Skeletal muscle cell (primary cell): ENCODE results near the gene SYTL4.

Source experiments
- DNase-seq: peaks from one replicate; pipeline ENCODE4 v3.0.0-alpha.2; 2010; ENCODE audit warnings: low read depth
- H3K4me3 ChIP-seq: 2 replicates; pipeline ENCODE4 v1.5.1; 2011; ENCODE audit warnings: low read depth, mild to moderate bottlenecking, control low read depth, low read length, moderate library complexity

The SYTL4 gene

GRCh38 chrX:100652266-100652665 lies 79.7 kb downstream of the SYTL4 start:
- no peak overlapping the region for H3K4me3 ChIP-seq
- DNase-seq: no peak

- DNase-seq: no peak
- H3K4me3 ChIP-seq: no peak overlapping the region
Measured at GRCh38 chrX:100650841-100651240, 81.1 kb downstream of the SYTL4 start.

- peak overlapping the region; percentile 2 for H3K4me3 ChIP-seq
- peak; percentile 90 for DNase-seq
Measured at GRCh38 chrX:100649550-100650356, 82.2 kb downstream of the SYTL4 start.

- H3K4me3 ChIP-seq: peak overlapping the region; percentile 7
Measured at GRCh38 chrX:100648458-100649417, 83.2 kb downstream of the SYTL4 start.

GRCh38 chrX:100647739-100648138 lies 84.2 kb downstream of the SYTL4 start:
- no peak for DNase-seq

More at GRCh38 chrX:100648458-100649417, 83.2 kb downstream of the SYTL4 start:
- DNase-seq: peak; percentile 65

GRCh38 chrX:100647095-100647494 lies 84.8 kb downstream of the SYTL4 start:
- no peak for DNase-seq
- no peak overlapping the region for H3K4me3 ChIP-seq

More at GRCh38 chrX:100647739-100648138, 84.2 kb downstream of the SYTL4 start:
- H3K4me3 ChIP-seq: no peak overlapping the region

- no peak for DNase-seq
- peak overlapping the region; percentile 64 for H3K4me3 ChIP-seq
Measured at GRCh38 chrX:100645106-100645505, 86.8 kb downstream of the SYTL4 start.

GRCh38 chrX:100643956-100644860 lies 87.7 kb downstream of the SYTL4 start, which contains the start of gene SRPX2:
TSS of gene SRPX2 (plus strand) at chrX:100644199. CDS start at chrX:100646323, 2,124 bp downstream.
- peak within 1 kb of the TSS; percentile 64 for H3K4me3 ChIP-seq
- peak; percentile 73 for DNase-seq

GRCh38 chrX:100643212-100643611 lies 88.7 kb downstream of the SYTL4 start:
- no peak for DNase-seq

GRCh38 chrX:100642290-100642689 lies 89.6 kb downstream of the SYTL4 start:
- DNase-seq: no peak
- no peak overlapping the region for H3K4me3 ChIP-seq

More at GRCh38 chrX:100643212-100643611, 88.7 kb downstream of the SYTL4 start:
- H3K4me3 ChIP-seq: no peak overlapping the region

GRCh38 chrX:100636321-100636991 lies 95.5 kb downstream of the SYTL4 start, which contains the start of gene TSPAN6:
TSS of gene TSPAN6 (minus strand) at chrX:100636806. CDS start at chrX:100636694, 112 bp downstream.
- DNase-seq: peak; percentile 52

GRCh38 chrX:100635989-100636320 lies 96.0 kb downstream of the SYTL4 start:
- DNase-seq: no peak
- H3K4me3 ChIP-seq: peak overlapping the region; percentile 66

More at GRCh38 chrX:100636321-100636991, 95.5 kb downstream of the SYTL4 start, which contains the start of gene TSPAN6:
- H3K4me3 ChIP-seq: peak within 1 kb of the TSS; percentile 66

GRCh38 chrX:100635040-100635439 lies 96.9 kb downstream of the SYTL4 start:
- no peak for DNase-seq
- peak overlapping the region; percentile 66 for H3K4me3 ChIP-seq

GRCh38 chrX:100625985-100626491 lies 105.9 kb downstream of the SYTL4 start:
- H3K4me3 ChIP-seq: no peak overlapping the region
- no peak for DNase-seq
